ENCODE results near the gene LYPD6.

LYPD6 gene

GRCh38 chr2:149389506-149390167 is 59.2 kb downstream of the LYPD6 start:
- DNase-seq (ENCODE audit: low read depth in 1 of 2, low spot score in 1 of 2), result no peak
- in situ Hi-C loops (cut with HindIII; ENCODE audit: low pct_unique_long_range_greater_than_20kb, low sequenced_read_pairs), result no loop called here
- TF ChIP-seq JUND (IDR thresholded peaks at IDR 0.05; ENCODE audit: low read depth), result no peak

DNA sequence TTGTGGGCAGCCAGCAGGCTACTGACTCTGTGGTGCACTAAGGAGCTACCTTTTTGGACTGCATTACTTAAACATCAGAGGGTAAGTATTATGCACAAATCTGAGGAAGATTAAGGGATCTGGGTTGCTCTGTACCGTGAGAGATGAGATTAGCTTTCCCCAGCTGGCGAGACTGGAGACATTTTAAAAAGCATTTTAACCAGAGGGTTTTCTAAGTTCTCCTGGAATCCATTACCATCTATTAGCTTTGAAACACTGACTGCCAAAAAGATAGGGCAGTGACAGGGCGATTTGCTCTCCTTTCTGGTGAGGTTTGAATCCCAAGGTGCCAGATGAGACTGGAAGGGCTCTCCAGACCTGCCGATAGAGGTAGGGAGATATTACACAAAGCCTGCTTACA is 63.2 kb downstream of the LYPD6 start:
- no peak for TF ChIP-seq JUND (IDR thresholded peaks at IDR 0.05; ENCODE audit: low read depth)
- DNase-seq (ENCODE audit: low read depth in 1 of 2, low spot score in 1 of 2), result no peak
- in situ Hi-C loops (cut with HindIII; ENCODE audit: low pct_unique_long_range_greater_than_20kb, low sequenced_read_pairs), result no loop called here

GRCh38 chr2:149394864-149395263 is 64.5 kb downstream of the LYPD6 start:
- TF ChIP-seq JUND (IDR thresholded peaks at IDR 0.05; ENCODE audit: low read depth), result no peak
- DNase-seq (ENCODE audit: low read depth in 1 of 2, low spot score in 1 of 2), result no peak
- in situ Hi-C loops (cut with HindIII; ENCODE audit: low pct_unique_long_range_greater_than_20kb, low sequenced_read_pairs), result no loop called here

- in situ Hi-C loops (cut with HindIII; ENCODE audit: low pct_unique_long_range_greater_than_20kb, low sequenced_read_pairs), result no loop called here
- TF ChIP-seq JUND (IDR thresholded peaks at IDR 0.05; ENCODE audit: low read depth), result no peak
- no peak for DNase-seq (ENCODE audit: low read depth in 1 of 2, low spot score in 1 of 2)
Measured at GRCh38 chr2:149399934-149400615, 69.7 kb downstream of the LYPD6 start.

- no peak for TF ChIP-seq JUND (IDR thresholded peaks at IDR 0.05; ENCODE audit: low read depth)
- no peak for DNase-seq (ENCODE audit: low read depth in 1 of 2, low spot score in 1 of 2)
- in situ Hi-C loops (cut with HindIII; ENCODE audit: low pct_unique_long_range_greater_than_20kb, low sequenced_read_pairs), result no loop called here
Measured at GRCh38 chr2:149400997-149401396, 70.6 kb downstream of the LYPD6 start.

DNA sequence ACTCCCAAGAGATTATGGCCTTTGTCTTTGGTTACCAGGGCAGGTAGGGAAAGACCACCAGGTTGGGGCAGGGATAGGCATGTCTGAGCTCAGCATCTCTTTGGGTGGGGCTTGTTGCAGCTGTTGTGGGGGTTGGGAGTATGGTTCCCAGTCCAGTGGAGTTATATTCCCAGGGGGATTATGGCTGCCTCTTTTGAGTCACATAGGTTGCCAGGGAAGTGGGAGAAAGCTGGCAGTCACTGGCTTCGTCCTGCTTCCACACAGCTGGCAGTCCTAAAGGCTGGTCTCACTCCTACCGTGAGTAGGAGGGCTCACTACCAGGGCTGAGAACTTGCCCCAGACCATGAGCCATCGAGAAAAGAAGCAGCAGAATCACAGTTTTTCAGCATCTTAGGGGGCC is 79.1 kb downstream of the LYPD6 start:
- DNase-seq (ENCODE audit: low read depth in 1 of 2, low spot score in 1 of 2), result no peak
- TF ChIP-seq JUND (IDR thresholded peaks at IDR 0.05; ENCODE audit: low read depth), result no peak
- in situ Hi-C loops (cut with HindIII; ENCODE audit: low pct_unique_long_range_greater_than_20kb, low sequenced_read_pairs), result no loop called here

DNA sequence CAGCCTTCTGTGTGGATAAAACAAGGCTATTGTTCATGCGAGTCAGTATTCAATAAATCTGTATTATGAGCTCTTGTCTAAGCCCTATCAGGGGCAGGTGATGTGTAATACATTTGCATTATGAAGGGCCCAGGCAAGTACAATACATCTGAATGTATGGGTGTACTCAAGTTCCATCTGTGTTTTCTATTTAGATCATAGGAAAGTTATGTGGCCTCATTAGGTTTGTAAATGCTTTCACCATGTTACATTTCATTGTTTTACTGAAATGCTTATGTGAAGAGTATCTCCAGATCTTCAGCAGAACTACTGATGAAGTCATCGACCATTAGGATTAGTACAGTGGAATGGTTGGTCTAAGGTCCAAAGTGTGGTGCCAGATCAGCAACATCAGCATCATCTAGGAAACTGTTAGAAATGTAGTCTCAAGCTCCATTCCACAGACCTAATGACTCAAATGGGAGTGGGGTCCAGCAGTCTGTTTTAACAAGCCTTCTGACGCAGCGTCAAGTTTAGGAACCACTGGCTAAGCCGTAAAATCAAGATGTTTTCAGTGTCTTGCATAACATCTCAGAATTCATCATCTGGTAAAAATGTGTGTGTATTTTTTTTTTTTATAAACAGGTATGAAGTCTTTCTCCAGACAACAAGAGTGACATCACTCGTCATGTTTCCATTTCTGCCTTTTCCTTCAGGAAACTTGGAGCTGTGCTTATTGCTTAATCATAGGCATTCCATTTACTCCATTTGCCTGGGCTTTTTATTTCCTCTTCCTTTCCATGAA is 80.5 kb downstream of the LYPD6 start:
- no peak for DNase-seq (ENCODE audit: low read depth in 1 of 2, low spot score in 1 of 2)
- no peak for TF ChIP-seq JUND (IDR thresholded peaks at IDR 0.05; ENCODE audit: low read depth)
- in situ Hi-C loops (cut with HindIII; ENCODE audit: low pct_unique_long_range_greater_than_20kb, low sequenced_read_pairs), result no loop called here

GRCh38 chr2:149413487-149413886 is 83.1 kb downstream of the LYPD6 start:
- no peak for TF ChIP-seq JUND (IDR thresholded peaks at IDR 0.05; ENCODE audit: low read depth)
- in situ Hi-C loops (cut with HindIII; ENCODE audit: low pct_unique_long_range_greater_than_20kb, low sequenced_read_pairs), result no loop called here
- DNase-seq (ENCODE audit: low read depth in 1 of 2, low spot score in 1 of 2), result no peak

GRCh38 chr2:149415086-149415485 is 84.7 kb downstream of the LYPD6 start:
- no peak for DNase-seq (ENCODE audit: low read depth in 1 of 2, low spot score in 1 of 2)
- TF ChIP-seq JUND (IDR thresholded peaks at IDR 0.05; ENCODE audit: low read depth), result no peak
- in situ Hi-C loops (cut with HindIII; ENCODE audit: low pct_unique_long_range_greater_than_20kb, low sequenced_read_pairs), result no loop called here

DNA sequence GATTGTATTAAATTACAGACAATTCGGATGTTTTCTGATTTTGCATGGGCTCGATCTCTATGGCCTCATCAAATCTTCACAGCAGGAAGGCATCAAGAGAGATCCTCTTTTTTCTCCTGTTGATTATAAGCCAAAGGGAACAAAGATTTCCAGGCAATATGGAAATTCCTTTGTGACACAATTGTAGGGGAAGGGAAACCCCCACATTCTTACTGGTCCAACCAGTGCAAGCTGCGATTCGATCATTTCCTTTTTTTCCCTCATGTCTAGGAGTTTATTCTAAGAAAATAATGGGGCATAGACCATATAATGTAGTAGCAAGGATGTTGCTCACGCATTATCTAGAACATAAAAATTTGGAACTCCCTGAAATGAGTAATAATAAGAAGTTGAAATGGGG is 87.7 kb downstream of the LYPD6 start:
- in situ Hi-C loops (cut with HindIII; ENCODE audit: low pct_unique_long_range_greater_than_20kb, low sequenced_read_pairs), result no loop called here
- no peak for DNase-seq (ENCODE audit: low read depth in 1 of 2, low spot score in 1 of 2)
- no peak for TF ChIP-seq JUND (IDR thresholded peaks at IDR 0.05; ENCODE audit: low read depth)

- no peak for DNase-seq (ENCODE audit: low read depth in 1 of 2, low spot score in 1 of 2)
- no peak for TF ChIP-seq JUND (IDR thresholded peaks at IDR 0.05; ENCODE audit: low read depth)
- in situ Hi-C loops (cut with HindIII; ENCODE audit: low pct_unique_long_range_greater_than_20kb, low sequenced_read_pairs), result no loop called here
Measured at GRCh38 chr2:149420053-149420963, 89.9 kb downstream of the LYPD6 start.

- no peak for DNase-seq (ENCODE audit: low read depth in 1 of 2, low spot score in 1 of 2)
- in situ Hi-C loops (cut with HindIII; ENCODE audit: low pct_unique_long_range_greater_than_20kb, low sequenced_read_pairs), result no loop called here
- TF ChIP-seq JUND (IDR thresholded peaks at IDR 0.05; ENCODE audit: low read depth), result no peak
Measured at GRCh38 chr2:149421791-149422190, 91.4 kb downstream of the LYPD6 start.
